Hematopoietic multipotent progenitor cell treated with erythropoietin and hydrocortisone succinate and interleukin-3 and kit ligand, for 6 days (in vitro differentiated cells): ENCODE data around the gene RYR2.
"Not testable (repeated sequence)": the region's sequence is repeated elsewhere in the genome, so short reads cannot be mapped to it uniquely, and the experiment has no call there.

Source experiments
- DNase-seq: peaks from one replicate; pipeline ENCODE4 v3.0.0-alpha.2; 2015

RYR2 gene

GRCh38 chr1:237820634-237821033, 778.6 kb downstream of the RYR2 start:
- not testable (repeated sequence) for DNase-seq

GRCh38 chr1:237832858-237833257, 790.9 kb downstream of the RYR2 start:
- no peak for DNase-seq

GRCh38 chr1:237834048-237834447, 792.1 kb downstream of the RYR2 start:
- no peak for DNase-seq

- no peak for DNase-seq
Observed at GRCh38 chr1:237834461-237834860, 792.5 kb downstream of the RYR2 start.

GRCh38 chr1:237838320-237838719, 796.3 kb downstream of the RYR2 start:
- DNase-seq, result no peak

GRCh38 chr1:237838904-237839534, 797.0 kb downstream of the RYR2 start:
- no peak for DNase-seq

GRCh38 chr1:237841485-237841884, 799.5 kb downstream of the RYR2 start:
- DNase-seq, result no peak

- DNase-seq, result not testable (repeated sequence)
Observed at GRCh38 chr1:237843516-237843915, 801.5 kb downstream of the RYR2 start.

GRCh38 chr1:237851210-237851845, 809.3 kb downstream of the RYR2 start:
- peak; percentile 79 for DNase-seq

GRCh38 chr1:237852342-237852741, 810.4 kb downstream of the RYR2 start:
- DNase-seq, result no peak

DNA sequence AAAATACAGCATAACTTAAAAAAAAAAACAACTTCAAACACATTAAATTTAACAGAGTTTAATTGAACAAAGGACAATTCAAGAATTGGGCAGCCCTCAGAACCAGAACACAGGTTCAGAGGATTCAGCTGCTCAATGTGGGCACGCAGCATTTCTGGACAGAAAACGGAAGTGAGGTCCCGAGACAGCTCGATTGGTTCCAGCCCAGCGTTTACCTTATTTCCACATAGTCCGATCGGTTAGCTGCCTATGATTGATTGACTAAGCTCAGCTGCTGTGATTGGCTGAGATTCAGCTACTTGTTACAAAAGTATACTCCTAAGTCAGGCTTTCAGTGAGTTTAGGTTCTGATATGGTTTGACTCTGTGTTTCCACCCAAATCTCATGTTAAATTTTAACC, 815.5 kb downstream of the RYR2 start:
- DNase-seq, result no peak

- DNase-seq, result no peak
Observed at GRCh38 chr1:237858992-237859391, 817.0 kb downstream of the RYR2 start.

DNA sequence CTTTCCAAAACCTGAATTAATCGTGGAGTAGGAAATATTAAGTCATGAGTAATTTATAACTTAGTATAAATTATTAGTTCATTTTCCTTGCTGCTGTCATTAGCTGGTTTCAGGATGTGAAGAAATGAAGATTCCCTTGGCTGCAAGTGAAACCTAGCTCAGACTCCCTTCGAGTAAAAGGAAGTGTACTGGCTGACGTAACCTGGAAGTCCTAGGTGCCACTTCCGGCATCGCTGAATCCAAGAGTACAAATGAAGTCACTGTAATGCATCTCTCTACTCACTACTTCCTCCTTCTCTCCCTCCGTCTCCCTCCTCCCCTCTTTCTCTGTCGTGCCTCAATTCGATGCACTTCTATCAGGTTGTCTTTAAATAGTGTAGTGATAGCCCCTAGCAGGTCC, 820.0 kb downstream of the RYR2 start:
- no peak for DNase-seq

GRCh38 chr1:237863234-237863633, 821.2 kb downstream of the RYR2 start:
- DNase-seq, result no peak

DNA sequence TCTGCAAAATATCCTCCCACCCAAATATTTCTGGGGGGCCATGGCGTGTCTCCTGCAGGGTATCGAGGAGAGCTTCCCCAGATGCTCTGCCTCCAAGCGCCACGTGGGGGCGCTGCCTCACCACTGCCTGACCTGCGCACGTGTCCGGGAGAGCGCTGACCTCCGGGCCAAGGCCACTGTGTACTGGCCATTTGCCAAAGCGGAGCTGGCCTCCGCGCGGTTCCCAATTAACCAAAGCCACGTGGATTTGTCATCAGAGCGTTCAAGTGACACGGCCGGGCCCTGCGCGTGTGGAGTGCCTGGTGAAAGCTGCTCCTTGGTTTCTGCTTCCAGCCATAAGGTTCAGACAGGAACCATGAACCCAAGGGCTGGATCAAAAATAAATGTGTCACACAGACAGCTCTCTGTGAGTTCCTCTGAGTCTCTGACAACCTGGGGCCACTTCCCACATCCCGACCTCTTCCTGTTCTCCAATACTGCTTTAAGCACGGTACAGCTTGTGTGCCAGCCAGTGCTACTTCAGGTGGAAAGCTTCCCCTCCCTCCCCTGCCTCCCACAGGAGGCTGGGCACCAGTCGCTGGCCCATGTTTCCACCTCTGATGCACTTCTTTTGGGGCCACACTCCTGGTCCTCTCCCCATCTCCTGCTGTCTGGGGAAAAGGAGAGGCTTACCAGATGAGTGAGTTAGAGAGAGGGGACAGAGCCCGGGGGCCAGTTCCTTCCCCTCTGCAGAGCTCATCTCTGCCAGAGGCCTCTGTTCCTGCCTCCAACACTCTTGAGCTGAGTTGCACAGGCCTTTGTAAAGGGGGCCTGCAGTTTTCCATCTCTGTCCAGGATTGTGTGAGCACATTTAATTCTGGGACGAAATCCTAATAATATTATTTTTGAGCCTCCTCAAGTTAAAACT, 822.6 kb downstream of the RYR2 start:
- DNase-seq, result peak; percentile 51

GRCh38 chr1:237867380-237867888, 825.5 kb downstream of the RYR2 start:
- DNase-seq, result no peak

DNA sequence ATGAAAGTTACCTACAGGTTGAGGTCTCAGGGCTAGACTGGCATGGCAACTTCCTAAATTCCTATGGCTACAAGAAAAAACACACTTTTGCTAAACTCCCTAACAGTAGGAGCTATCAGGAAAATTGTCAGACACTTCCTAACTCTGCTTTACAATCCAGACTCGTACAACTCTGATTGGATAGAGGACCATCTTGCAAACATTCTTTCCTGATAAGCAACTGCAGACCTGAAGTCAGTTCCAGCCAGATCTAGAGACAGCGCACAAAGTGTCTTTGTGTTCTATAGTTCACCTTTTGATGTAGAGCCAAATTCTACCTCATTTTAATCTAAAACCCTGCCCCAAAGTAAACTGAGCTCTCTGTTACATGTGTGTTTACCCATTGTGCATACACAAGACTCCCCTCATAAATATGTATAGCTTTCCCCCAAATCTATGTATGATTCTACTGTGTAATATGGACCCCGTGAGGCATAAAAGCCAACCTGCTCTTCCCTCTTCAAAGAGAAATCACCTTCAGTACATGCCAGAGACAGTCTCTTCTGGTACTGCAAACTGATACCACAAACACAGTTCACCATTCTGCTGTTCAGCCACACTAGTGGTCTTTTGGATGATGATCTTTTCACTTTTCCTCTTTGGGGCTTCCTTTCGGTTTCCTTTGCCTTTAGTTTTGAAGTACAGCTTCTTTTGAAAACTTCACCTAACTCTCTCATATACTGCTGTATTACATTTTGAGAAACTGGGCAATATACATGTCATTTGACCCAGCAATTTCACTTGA, 827.0 kb downstream of the RYR2 start:
- no peak for DNase-seq

DNA sequence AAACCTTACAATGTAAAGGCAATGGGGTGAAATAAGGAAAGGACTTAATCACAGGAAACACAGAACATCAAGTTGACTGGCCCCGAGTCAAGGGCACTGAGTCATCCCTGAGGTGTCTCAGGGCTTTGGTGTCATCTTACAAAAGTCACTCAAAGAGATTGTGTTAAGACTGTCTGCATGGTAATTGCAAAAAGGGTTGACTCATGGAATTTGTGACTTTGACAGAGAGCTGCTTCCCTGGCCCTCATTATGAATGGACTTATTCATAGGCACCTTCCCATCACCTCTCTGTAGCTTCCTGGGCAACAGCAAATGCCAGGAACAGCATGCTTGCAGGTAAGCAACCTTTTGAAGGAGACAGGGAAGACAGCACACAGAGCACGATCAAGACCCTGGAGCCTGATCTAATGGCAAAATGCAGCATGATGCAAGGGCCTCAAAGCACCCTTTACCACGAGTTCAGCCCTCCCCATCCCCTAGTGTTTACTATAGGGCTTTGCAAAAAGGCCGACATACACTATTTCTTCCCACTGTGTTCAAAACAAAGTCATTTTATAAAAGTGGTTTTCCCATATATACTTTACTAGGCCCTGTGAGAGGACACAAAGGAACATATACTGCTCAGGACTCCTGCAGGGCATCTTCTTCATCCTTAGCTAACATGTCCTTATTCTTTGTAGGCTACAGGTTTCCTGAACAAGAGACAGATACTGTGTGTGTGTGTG, 831.7 kb downstream of the RYR2 start:
- no peak for DNase-seq

DNA sequence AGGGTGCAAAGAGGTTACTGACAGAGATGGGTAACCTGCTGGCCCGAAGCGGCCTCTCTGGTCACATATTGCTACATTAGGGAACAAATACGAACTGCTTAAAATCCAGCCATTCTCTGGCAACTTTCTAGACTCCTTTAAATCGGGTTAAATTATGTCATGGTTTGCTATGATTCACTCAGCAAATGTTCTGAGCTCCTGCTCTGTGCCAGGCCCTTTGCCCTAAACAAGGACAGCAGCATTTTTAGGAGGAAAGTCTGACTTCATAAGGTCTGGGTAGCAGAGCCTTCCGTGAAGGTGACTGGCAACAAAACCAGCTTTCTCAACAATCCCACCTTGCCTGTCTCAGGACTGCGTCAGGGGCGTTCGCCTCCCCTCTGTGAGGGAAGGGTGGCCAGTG, 833.3 kb downstream of the RYR2 start:
- DNase-seq, result no peak

- no peak for DNase-seq
Observed at GRCh38 chr1:237877631-237878030, 835.6 kb downstream of the RYR2 start.

DNA sequence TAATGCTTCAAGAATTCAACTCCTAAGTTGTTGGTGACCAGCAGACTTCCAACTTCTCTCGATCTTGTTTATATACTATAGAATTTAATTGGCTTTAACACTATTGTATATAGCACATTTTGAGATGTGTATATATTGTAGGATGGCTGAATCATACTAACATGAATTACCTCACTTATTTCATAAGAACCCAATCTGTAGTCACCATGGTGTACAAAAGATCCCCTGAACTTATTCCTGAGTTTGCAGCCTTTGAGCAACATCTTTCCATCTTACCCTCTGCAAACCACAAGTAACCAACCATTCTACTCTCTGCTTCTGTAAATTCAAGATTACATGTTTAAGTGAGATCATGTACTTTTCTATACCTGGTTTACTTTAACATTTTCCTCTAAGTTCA, 836.4 kb downstream of the RYR2 start:
- no peak for DNase-seq

DNA sequence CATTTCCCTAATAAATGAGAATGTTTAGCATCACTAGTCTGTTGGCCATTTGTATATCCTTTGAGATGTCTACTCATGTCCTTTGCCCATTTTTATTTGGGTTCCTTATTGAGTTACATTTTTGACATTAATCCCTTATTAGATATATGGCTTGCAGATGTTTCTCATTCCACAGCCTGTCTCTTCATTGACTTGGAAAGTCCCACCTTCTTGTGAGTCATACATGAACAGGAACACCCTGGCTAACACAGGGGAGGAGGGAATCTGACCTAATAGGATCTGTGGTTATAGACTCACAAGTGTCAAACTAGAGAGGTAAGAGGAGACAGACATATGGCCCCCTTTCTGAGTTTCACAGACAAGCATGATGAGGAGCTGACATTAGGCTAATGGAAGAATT, 837.2 kb downstream of the RYR2 start:
- no peak for DNase-seq
